Left renal pelvis (tissue), 4 donors: Measurements from ENCODE around the gene EGFLAM. TPM values are rescaled to one million over a fixed set of nuclear protein-coding genes. Genes with fewer than 3 reads are reported as not detected.

Source experiments
- DNase-seq, 4 donors: peaks; one replicate each; pipeline ENCODE4 v3.0.0-alpha.2; 2013; ENCODE audit warnings: low read depth in 4 of 4, low spot score in 3 of 4
- polyA plus RNA-seq, 4 donors: library from polyadenylated mRNA; unstranded; fragments of 120-200 nt; gene quantifications; one replicate each; pipeline ENCODE4 v1.2.1, GENCODE V29; 2013; ENCODE audit not compliant: insufficient read length in 4 of 4

Gene EGFLAM
- polyA plus RNA-seq, 4 donors = 10.6 to 21.1 (median 12.8) TPM

- DNase-seq = no peak
Observed at GRCh38 chr5:38509185-38509584, 250.8 kb downstream of the EGFLAM start.
